Psoas muscle (tissue), 8 donors: Measurements from ENCODE around the gene VAV2. TPM values are rescaled to one million over a fixed set of nuclear protein-coding genes. Genes with fewer than 3 reads are reported as not detected.

Source experiments
- ATAC-seq, 4 donors: fragments of 200-7000 bp; cut with Tn5 transposase; one replicate each; pipeline ENCODE4 v1.9.1; 2020; ENCODE audit warnings: moderate library complexity in 3 of 4, mild to moderate bottlenecking in 2 of 4
- DNase-seq, 2 donors: peaks; one replicate each; pipeline ENCODE4 v3.0.0-alpha.2; 2020
- H3K27ac ChIP-seq: fragments of 200-600 bp; one replicate; pipeline ENCODE4 v1.8.0; 2022
- H3K27me3 ChIP-seq, 3 donors: fragments of 200-600 bp in 1 of 3; one replicate each; pipeline versions ENCODE4 v1.6.1 to v1.8.0; 2013 to 2022; ENCODE audit warnings: low read length in 2 of 3, mild to moderate bottlenecking in 2 of 3, moderate library complexity in 1 of 3; ENCODE audit not compliant: insufficient read depth in 3 of 3
- H3K36me3 ChIP-seq, 2 donors: fragments of 200-600 bp in 1 of 2; one replicate each; pipeline versions ENCODE4 v1.6.1 to v1.8.0; 2013 to 2022; ENCODE audit warnings: low read depth in 1 of 2, mild to moderate bottlenecking in 1 of 2, moderate library complexity in 1 of 2; ENCODE audit not compliant: insufficient read depth in 1 of 2
- H3K4me1 ChIP-seq: fragments of 200-600 bp; one replicate; pipeline ENCODE4 v1.8.0; 2022
- H3K4me3 ChIP-seq: fragments of 200-600 bp; one replicate; pipeline ENCODE4 v1.8.0; 2022; ENCODE audit warnings: mild to moderate bottlenecking
- H3K9me3 ChIP-seq: fragments of 200-600 bp; one replicate; pipeline ENCODE4 v1.8.0; 2022
- CTCF ChIP-seq: fragments of 200-600 bp; IDR thresholded peaks from one replicate; pipeline ENCODE4 v1.8.0; 2022; ENCODE audit warnings: antibody characterized with exemption
- WGBS, 3 donors: extraction: QIAGEN DNeasy Blood & Tissue Kit; methylation state at CpG; one replicate each; pipeline versions ENCODE4 v1.1.6 to v1.1.7; 2013; 5-methylcytosine and 5-hydroxymethylcytosine counted together
- intact Hi-C, 2 donors: fragments of 100-400 bp; cut with DNase I; formaldehyde crosslinking; loops; one replicate each; pipeline versions ENCODE4 v1.11.0 to v1.14.2; 2022
- polyA plus RNA-seq, 3 donors: library from polyadenylated mRNA; stranded (reverse); fragments of 200-250 nt; gene quantifications; one replicate each; pipeline ENCODE4 v1.2.3, GENCODE V29; 2013
- total RNA-seq, 4 donors: library from RNA; stranded (reverse); fragmentation: NEBNext Ultra II Directional in 2 of 4; extraction: Animal tissue kit (Norgen Biotek cat#: 25700) in 2 of 4; gene quantifications; one replicate each; pipeline versions ENCODE4 v1.2.1 to v1.2.4, GENCODE V29; 2021 to 2023
- donor health status: healthy with polysubstance abuse.
- donor health status: DM: no; HTN: no; CAD: no; lungs with moderate emphysema.
- donor health status: Bipolar disorder and iron deficiency.
- donor health status: healthy.
- donor health status: DM: yes; HTN: yes; CAD: no.
- donor health status: DM: no; HTN: no; CAD: no.
- donor health status: DM: no; HTN: no; CAD: no.
- donor health status: DM: yes; HTN: yes; CAD: no.

Gene VAV2
- total and polyA plus RNA-seq, 7 donors, result 0.70 to 2.9 (median 1.4) TPM

- TF ChIP-seq CTCF, result no peak
- no peak for DNase-seq
- Histone ChIP-seq H3K27ac (no peak overlapping the region), H3K4me1 (no peaks in the 10 kb centered on the region), H3K27me3 (peaks cover 0 to 41% (median 9%) of the 10 kb centered on the region in 3 donors), H3K36me3 (no peaks in the 10 kb centered on the region), H3K4me3 (no peak overlapping the region), H3K9me3 (no peaks in the 10 kb centered on the region)
- ATAC-seq, result no peak
- intact Hi-C loops, result loop anchor here in 1 of 2 donors (5.0 to 10.0 kb wide), 2 partner anchors 78 to 841 kb away; no protein-coding TSS in a partner anchor
- WGBS, 3 donors, result 72 to 77% (median 73%) methylated on average over 30 of the region's 30 CpGs
Observed at GRCh38 chr9:133915534-133916158, 76.5 kb downstream of the VAV2 start.

- no peaks in the 10 kb centered on the region for H3K9me3 ChIP-seq
- TF ChIP-seq CTCF, result no peak
- no peak for ATAC-seq
- no peak overlapping the region for H3K27ac ChIP-seq
- no peak overlapping the region for H3K4me3 ChIP-seq
- H3K27me3 ChIP-seq, result peaks cover 0 to 35% (median 6%) of the 10 kb centered on the region in 3 donors
- WGBS, 3 donors, result 44 to 57% (median 55%) methylated on average over 22 to 25 of the region's 25 CpGs
- intact Hi-C loops, result loop anchor here in 1 of 2 donors (5.0 to 10.0 kb wide), 2 partner anchors 77 to 840 kb away; no protein-coding TSS in a partner anchor
- no peak for DNase-seq
- H3K4me1 ChIP-seq, result no peaks in the 10 kb centered on the region
- H3K36me3 ChIP-seq, result no peaks in the 10 kb centered on the region
Observed at GRCh38 chr9:133914442-133915342, 77.4 kb downstream of the VAV2 start.

GRCh38 chr9:133913571-133914369 lies 78.4 kb downstream of the VAV2 start:
- TF ChIP-seq CTCF, result no peak
- Histone ChIP-seq H3K9me3 (no peaks in the 10 kb centered on the region), H3K4me3 (no peak overlapping the region), H3K36me3 (no peaks in the 10 kb centered on the region), H3K27ac (no peak overlapping the region), H3K4me1 (no peaks in the 10 kb centered on the region), H3K27me3 (peaks cover 0 to 28% (median 6%) of the 10 kb centered on the region in 3 donors)
- ATAC-seq, result no peak
- 44 to 66% (median 54%) methylated on average over 27 of the region's 27 CpGs for WGBS, 3 donors
- intact Hi-C loops, result loop anchor here in 1 of 2 donors (10.0 kb wide), 1 partner anchor 839 kb away; no protein-coding TSS in a partner anchor
- DNase-seq, result no peak

GRCh38 chr9:133910855-133911514 lies 81.1 kb downstream of the VAV2 start:
- Histone ChIP-seq H3K4me3 (no peak overlapping the region), H3K36me3 (no peaks in the 10 kb centered on the region), H3K27me3 (peaks cover 0 to 23% (median 4%) of the 10 kb centered on the region in 3 donors), H3K27ac (no peak overlapping the region), H3K9me3 (no peaks in the 10 kb centered on the region), H3K4me1 (no peaks in the 10 kb centered on the region)
- intact Hi-C loops, result loop anchor here in 1 of 2 donors (10.0 kb wide), 1 partner anchor 836 kb away; no protein-coding TSS in a partner anchor
- WGBS, 3 donors, result 73 to 76% (median 74%) methylated on average over 25 to 26 of the region's 26 CpGs
- DNase-seq, result no peak
- ATAC-seq, result no peak
- no peak for TF ChIP-seq CTCF
